Measurements from ENCODE around the gene FNDC3A.

FNDC3A gene

DNA sequence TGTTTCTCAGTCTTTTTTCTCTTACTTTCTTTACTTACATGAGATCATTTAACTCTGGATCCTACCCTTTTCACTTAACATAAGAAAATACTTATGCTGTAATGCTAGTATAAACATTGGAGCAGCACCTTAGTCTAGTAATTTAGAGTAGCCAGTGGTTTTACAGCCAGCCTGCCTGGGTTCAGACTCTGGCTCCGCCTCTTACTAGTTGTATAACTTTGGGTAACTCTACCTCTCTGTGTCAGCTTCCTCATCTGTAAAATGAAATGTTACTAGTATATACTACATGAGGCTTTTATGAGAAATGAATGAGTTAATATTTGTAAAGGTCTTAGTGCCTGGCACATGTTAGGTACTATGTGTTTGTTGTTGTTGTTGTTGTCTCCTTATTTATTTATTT, 277.6 kb downstream of the FNDC3A start:
- H3K27ac ChIP-seq (ENCODE audit: low read length) = no peak overlapping the region
- H3K27me3 ChIP-seq (ENCODE audit: low read depth, low read length) = no peaks in the 10 kb centered on the region
- no peaks in the 10 kb centered on the region for H3K9me3 ChIP-seq (ENCODE audit: control insufficient read depth in 1 of 2, low read length in 2 of 2)
- H3K4me3 ChIP-seq (ENCODE audit: low read depth in 1 of 2, low read length in 2 of 2) = no peak overlapping the region
- peaks cover 0 to 20% of the 10 kb centered on the region in 2 donors for H3K4me1 ChIP-seq (ENCODE audit: control insufficient read depth in 1 of 2, insufficient read depth in 2 of 2, low read length in 2 of 2)
- H3K36me3 ChIP-seq (ENCODE audit: control insufficient read depth in 1 of 2, insufficient read depth in 2 of 2, low read length in 2 of 2) = peaks cover 10 to 21% of the 10 kb centered on the region in 2 donors

GRCh38 chr13:49254007-49254406, 278.3 kb downstream of the FNDC3A start:
- Histone ChIP-seq H3K27me3 (ENCODE audit: low read depth, low read length) (no peaks in the 10 kb centered on the region), H3K36me3 (ENCODE audit: control insufficient read depth in 1 of 2, insufficient read depth in 2 of 2, low read length in 2 of 2) (peaks cover 10 to 24% of the 10 kb centered on the region in 2 donors), H3K4me1 (ENCODE audit: control insufficient read depth in 1 of 2, insufficient read depth in 2 of 2, low read length in 2 of 2) (peaks cover 0 to 14% of the 10 kb centered on the region in 2 donors), H3K4me3 (ENCODE audit: low read depth in 1 of 2, low read length in 2 of 2) (no peak overlapping the region), H3K9me3 (ENCODE audit: control insufficient read depth in 1 of 2, low read length in 2 of 2) (no peaks in the 10 kb centered on the region), H3K27ac (ENCODE audit: low read length) (no peak overlapping the region)

DNA sequence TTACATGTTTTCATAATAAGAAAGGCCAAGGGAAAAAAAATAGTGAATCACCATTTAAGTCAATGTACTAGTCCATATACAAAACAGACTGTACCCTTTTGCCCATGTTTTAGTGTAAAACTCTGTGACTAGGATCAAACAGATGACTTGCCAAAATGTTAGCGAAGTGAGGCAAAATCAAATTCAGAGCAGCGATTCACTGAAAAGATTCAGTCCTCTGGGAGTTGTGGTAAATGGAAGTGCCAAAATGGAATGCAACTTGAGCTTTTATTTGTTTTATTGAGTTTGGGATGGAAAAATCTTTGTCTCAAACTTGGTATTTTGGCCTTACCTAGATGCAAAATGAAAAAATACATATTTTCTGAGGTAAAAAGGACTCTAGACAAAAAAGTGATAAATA, 281.1 kb downstream of the FNDC3A start:
- Histone ChIP-seq H3K27ac (ENCODE audit: low read length) (no peak overlapping the region), H3K9me3 (ENCODE audit: control insufficient read depth in 1 of 2, low read length in 2 of 2) (no peaks in the 10 kb centered on the region), H3K4me1 (ENCODE audit: control insufficient read depth in 1 of 2, insufficient read depth in 2 of 2, low read length in 2 of 2) (no peaks in the 10 kb centered on the region), H3K4me3 (ENCODE audit: low read depth in 1 of 2, low read length in 2 of 2) (no peak overlapping the region), H3K27me3 (ENCODE audit: low read depth, low read length) (no peaks in the 10 kb centered on the region), H3K36me3 (ENCODE audit: control insufficient read depth in 1 of 2, insufficient read depth in 2 of 2, low read length in 2 of 2) (peaks cover 18 to 49% of the 10 kb centered on the region in 2 donors)

DNA sequence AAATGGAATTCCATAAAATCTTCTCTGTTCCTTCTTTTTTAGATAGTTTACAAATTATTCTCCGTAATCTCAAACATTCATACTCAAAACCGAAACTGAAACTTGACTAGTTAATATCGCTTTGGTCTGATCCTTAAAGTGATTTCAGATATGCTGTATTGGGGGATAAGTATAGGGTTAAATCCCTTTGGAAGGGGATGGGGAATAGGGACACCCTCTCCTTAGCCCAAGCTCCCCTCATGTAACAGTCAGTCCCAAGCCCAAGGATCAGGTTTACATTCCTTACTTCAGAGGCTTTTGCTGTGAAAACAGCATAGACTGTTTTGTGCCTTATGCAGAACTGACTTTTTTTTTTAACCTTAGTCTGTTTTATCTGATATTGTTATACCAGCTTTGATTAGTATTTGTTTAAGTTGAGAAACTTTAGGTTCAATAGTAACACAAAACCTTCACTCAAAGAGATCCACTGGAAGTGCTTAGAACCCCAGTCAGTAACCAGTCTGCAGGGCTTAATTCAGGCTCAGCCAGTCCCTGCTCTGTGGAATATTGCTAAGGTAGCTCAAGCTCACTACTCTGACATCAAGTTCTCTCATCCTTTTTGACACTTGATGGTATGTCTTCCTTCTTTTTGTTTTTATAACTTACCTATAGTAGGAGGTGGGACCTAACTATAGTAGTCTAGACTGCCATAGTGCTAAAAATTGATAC, 282.5 kb downstream of the FNDC3A start:
- Histone ChIP-seq H3K4me3 (ENCODE audit: low read depth in 1 of 2, low read length in 2 of 2) (peak overlapping the region; percentile 42 to 55), H3K27me3 (ENCODE audit: low read depth, low read length) (no peaks in the 10 kb centered on the region), H3K27ac (ENCODE audit: low read length) (peak overlapping the region; percentile 29), H3K4me1 (ENCODE audit: control insufficient read depth in 1 of 2, insufficient read depth in 2 of 2, low read length in 2 of 2) (no peaks in the 10 kb centered on the region), H3K9me3 (ENCODE audit: control insufficient read depth in 1 of 2, low read length in 2 of 2) (no peaks in the 10 kb centered on the region), H3K36me3 (ENCODE audit: control insufficient read depth in 1 of 2, insufficient read depth in 2 of 2, low read length in 2 of 2) (peaks cover 18 to 58% of the 10 kb centered on the region in 2 donors)

Measured in muscle layer of duodenum (tissue), 2 donors.